Gastrocnemius medialis (tissue), 4 donors: ENCODE results near the gene MIF4GD.

Experiments used
- POLR2A ChIP-seq, 2 donors: fragments of 450-650 bp; IDR thresholded peaks; one replicate each; pipeline ENCODE4 v1.6.1; 2017; ENCODE audit warnings: antibody characterized with exemption in 2 of 2, mild to moderate bottlenecking in 2 of 2, moderate library complexity in 2 of 2
- TF ChIP-seq, protein P1 (sequence below), 5 experiments: fragments of 450-650 bp in 3 of 5; fragments of 200-600 bp in 2 of 5; sonication (generic) in 2 of 5; IDR thresholded peaks in 4 of 5; conservative IDR thresholded peaks in 1 of 5; 1 replicate in 4 of 5; 2 replicates in 1 of 5; pipeline ENCODE4 v1.5.1; 2016 to 2019; ENCODE audit warnings: antibody characterized with exemption in 5 of 5, mild to moderate bottlenecking in 3 of 5, moderate library complexity in 3 of 5

DNA sequence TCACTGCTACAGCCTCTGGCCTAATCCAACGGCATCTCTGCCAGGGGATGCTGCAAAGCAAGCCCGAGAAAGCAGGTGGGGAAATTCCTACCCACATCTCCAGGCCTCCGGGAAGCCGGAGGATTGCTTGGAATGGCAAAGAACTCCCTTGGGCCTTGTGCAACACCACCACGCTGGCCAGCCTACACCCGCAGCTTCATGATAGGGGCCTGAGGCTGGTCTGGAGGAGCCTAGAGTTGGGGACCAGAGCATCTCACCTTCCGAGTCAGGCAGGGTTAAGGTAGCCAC is 29.9 kb downstream of the MIF4GD start:
- TF ChIP-seq, protein P1, sequence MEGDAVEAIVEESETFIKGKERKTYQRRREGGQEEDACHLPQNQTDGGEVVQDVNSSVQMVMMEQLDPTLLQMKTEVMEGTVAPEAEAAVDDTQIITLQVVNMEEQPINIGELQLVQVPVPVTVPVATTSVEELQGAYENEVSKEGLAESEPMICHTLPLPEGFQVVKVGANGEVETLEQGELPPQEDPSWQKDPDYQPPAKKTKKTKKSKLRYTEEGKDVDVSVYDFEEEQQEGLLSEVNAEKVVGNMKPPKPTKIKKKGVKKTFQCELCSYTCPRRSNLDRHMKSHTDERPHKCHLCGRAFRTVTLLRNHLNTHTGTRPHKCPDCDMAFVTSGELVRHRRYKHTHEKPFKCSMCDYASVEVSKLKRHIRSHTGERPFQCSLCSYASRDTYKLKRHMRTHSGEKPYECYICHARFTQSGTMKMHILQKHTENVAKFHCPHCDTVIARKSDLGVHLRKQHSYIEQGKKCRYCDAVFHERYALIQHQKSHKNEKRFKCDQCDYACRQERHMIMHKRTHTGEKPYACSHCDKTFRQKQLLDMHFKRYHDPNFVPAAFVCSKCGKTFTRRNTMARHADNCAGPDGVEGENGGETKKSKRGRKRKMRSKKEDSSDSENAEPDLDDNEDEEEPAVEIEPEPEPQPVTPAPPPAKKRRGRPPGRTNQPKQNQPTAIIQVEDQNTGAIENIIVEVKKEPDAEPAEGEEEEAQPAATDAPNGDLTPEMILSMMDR (IDR thresholded peaks at IDR 0.05 in 4 of 5, conservative IDR thresholded peaks at IDR 0.05 in 1 of 5): no peak
- no peak for TF ChIP-seq POLR2A (IDR thresholded peaks at IDR 0.05)
